NCI-H1105 treated with DMSO at 0.1 percent for 48 hours (cell line): ENCODE measurements around the gene RNPEP.
"Not testable (repeated sequence)": the region's sequence is repeated elsewhere in the genome, so short reads cannot be mapped to it uniquely, and the experiment has no call there.

Experiments
- DNase-seq: peaks from one replicate; lab custom pipeline; 2025; lab: John Stamatoyannopoulos, UW

Gene RNPEP

GRCh38 chr1:201958348-201958747 lies 24.1 kb upstream of the RNPEP start:
- DNase-seq: no peak

DNA sequence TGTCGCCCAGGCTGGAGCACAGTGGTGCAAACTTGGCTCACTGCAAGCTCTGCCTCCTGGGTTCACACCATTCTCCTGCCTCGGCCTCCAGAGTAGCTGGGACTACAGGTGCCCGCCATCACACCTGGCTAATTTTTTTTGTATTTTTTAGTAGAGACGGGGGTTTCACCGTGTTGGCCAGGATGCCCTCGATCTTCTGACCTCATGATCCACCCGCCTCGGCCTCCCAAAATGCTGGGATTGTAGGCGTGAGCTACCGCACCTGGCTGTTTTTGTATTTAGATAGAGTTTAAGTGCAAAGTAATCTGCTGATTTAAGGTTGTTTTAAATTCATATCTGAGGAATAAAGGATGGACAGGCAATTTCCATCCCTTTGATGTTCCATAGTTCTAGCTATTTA lies 20.1 kb upstream of the RNPEP start:
- not testable (repeated sequence) for DNase-seq

DNA sequence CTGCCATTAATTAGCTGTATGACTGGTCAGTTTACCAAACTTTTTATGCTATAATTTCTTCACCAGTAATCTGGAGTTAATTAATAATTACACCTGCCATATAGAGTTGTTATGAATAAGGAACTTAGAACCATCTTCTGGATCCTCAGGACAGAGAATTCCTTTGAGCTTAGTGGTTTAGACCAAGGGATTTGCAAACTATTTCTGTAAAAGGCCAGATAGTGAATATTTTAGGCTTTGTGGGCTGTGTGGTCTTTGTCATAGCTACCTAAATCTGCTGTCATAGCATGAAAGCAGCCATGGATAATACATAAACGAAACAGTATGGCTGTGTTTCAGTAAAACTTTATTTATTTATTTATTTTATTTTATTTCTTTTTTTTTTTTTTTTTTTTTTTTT lies 18.2 kb upstream of the RNPEP start:
- DNase-seq: no peak

GRCh38 chr1:201966171-201966570 lies 16.3 kb upstream of the RNPEP start:
- no peak for DNase-seq

DNA sequence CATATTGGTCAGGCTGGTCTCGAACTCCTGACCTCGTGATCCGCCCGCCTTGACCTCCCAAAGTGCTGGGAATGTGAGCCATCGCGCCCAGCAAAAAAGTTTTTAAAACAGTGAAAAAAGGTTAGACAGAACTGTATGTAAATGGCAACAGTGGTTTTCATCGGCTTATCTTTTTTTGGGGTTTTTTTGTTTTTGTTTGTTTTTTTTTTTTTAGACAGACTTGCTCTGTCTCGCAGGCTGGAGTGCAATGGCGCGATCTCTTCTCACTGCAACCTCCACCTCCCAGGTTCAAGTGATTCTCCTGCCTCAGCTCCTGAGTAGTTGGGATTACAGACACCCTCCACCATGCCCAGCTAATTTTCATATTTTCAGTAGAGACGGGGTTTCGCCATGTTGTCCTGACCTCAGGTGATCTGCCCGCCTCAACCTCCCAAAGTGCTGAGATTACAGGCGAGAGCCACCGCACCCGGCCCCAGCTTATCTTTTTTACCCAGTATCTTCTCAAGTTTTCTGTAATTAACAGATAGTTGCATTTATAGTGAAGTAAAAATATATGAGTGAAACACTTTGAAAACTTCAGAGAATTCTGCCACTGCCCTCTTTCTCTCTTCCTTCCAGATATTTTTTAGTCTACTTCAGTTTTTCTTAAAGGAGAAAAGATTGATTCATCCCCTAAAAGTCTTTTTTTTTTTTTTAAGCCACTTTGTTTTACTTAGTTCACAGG lies 14.1 kb upstream of the RNPEP start:
- DNase-seq: no peak

DNA sequence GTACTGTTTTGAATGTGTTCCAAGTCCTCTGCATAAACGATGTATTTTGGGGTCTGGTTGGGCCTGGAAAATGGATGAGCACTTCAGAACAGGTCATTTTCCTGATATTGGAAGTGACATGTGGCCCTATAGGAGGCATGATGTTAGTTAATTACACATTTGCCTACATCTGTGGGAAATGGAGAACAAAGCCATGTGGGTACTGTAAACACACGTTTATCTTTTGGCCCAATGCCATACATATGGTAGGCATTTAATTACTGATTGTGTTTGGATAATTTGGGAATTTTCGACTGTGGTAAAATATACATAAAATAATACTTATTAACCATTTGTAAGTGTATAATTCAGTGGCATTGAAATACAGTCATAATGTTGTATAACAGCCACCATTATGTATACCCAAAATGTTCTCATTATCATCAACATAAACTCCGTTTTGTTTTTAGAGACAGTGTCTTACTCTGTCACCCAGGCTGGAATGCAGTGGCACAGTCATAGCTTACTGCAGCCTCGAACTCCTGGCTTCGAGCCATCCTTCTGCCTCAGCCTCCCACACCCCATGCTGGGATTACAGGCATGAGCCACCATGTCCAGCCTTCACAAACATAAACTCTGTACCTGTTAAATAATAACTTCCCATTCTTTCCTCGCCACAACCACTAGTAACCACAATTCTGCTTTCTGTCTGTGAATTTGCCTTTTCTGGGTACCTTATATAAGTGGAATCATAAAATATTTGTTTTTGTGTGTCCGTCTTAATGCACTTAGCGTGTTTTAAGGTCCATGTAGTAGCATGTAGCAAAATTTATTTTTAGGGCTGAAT lies 11.9 kb upstream of the RNPEP start:
- peak; percentile 64 for DNase-seq

GRCh38 chr1:201982082-201982622 lies 296 bp upstream of the RNPEP start:
- DNase-seq: peak; percentile 59

GRCh38 chr1:201983380-201983805 lies 945 bp downstream of the RNPEP start:
- no peak for DNase-seq

GRCh38 chr1:201984446-201984845 lies 2.0 kb downstream of the RNPEP start:
- no peak for DNase-seq

- no peak for DNase-seq
These were observed 2.9 kb downstream of the RNPEP start for GRCh38 chr1:201985355-201985754.

- no peak for DNase-seq
These were observed 6.2 kb downstream of the RNPEP start for GRCh38 chr1:201988601-201989000.

DNA sequence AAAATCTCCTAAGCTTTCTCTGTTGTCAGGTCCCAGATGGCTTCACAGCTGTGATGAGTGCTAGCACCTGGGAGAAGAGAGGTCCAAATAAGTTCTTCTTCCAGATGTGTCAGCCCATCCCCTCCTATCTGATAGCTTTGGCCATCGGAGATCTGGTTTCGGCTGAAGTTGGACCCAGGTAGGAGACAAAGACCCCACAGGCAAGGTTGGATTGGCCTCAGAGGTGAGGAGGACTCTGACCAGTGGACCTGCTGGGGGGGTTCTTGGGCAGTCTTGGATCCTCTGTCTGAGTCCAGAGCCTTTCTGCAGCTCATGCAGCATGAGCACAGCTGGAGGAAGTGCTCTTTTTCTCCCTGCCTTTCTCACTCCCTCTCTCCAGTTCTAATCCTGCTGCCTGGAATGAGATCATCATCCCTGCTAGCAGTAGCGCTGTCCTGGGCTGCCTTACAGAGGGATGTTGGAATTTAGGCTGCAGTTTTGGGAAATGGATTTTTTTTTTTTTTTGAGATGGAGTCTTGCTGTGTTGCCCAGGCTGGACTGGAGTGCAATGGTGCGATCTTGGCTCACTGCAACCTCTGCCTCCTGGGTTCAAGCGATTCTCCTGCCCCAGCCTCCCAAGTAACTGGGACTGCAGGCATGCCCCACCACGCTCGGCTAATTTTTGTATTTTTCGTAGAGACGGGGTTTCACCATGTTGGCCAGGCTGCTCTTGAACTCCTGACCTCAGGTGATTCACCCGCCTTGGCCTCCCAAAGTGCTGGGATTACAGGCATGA lies 7.1 kb downstream of the RNPEP start:
- DNase-seq: no peak

- DNase-seq: no peak
These were observed 8.0 kb downstream of the RNPEP start for GRCh38 chr1:201990427-201990826.

- peak; percentile 64 for DNase-seq
These were observed 17.3 kb downstream of the RNPEP start for GRCh38 chr1:201999625-202000238.

GRCh38 chr1:202002507-202002906 lies 20.1 kb downstream of the RNPEP start:
- no peak for DNase-seq

DNA sequence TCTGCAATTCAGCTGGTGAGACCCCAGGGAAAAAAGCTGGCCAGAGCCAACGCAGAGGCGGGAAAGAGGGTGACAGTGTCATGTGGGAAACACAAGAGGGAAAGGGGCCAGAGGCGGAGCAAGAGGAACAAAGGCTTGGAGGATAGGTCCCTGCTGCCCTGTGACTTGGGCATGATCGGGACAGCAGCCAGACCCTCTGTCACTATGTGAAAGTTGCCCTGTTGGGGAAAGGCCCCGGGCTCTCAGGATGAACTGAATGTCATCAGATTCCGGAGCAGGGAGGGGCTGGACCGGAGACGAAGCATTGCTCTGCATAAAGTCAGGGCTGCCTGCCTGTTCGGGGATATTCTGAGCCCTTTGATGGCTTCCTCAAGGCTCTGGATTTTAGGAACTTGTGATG lies 22.3 kb downstream of the RNPEP start:
- DNase-seq: no peak

DNA sequence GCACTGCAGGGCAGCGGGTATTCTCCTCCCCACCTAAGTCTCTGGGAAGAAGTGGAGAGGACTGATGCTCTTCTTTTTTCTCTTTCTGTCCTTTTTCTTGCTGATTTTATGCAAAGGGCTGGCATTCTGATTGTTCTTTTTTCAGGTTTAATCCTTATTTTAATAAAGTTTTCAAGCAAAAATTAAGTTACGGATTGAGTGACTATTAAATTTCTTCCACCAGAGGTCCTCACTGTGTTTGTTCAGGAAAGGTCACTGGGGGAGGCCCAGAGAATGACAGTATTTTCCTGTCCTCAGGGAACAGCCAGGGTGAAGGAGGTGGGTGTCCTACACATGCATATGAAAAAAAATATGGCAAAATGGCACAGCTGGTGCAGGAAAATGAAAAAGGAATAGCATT lies 23.5 kb downstream of the RNPEP start:
- DNase-seq: no peak

- DNase-seq: no peak
These were observed 24.9 kb downstream of the RNPEP start for GRCh38 chr1:202007304-202007703.

DNA sequence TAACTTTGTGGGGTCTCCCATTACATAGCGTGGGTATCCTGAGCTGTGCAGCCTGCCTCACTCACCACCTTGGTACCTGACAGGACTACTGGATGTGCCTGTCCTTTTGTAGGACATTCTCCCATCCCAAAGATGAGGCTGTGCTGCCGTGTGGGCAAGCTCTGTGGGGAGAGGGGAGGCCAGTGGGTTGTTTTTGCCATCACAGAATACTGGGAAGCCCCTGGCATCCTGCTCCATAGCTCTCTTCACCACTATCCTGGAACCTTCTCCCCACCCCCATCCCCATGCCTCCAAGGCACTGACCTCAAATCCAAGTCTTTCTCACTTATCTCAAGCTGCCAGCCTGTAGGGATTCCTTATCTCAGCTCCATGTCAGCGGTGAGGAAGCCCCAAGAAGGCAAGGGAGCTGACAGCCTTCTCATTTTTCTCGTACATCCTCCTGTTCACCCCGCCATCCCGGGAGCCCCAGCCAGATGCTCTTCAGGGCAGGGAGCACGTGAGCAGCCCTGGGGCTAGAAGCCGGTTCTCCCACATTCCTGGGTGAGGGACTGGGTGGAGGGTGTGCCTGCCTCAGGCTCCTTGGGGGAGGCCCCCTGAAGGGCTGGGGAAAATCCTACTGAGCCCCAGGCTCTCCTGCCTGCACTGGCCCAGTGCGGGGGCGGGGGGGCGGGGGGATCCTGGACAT lies 25.5 kb downstream of the RNPEP start:
- peak; percentile 49 for DNase-seq

DNA sequence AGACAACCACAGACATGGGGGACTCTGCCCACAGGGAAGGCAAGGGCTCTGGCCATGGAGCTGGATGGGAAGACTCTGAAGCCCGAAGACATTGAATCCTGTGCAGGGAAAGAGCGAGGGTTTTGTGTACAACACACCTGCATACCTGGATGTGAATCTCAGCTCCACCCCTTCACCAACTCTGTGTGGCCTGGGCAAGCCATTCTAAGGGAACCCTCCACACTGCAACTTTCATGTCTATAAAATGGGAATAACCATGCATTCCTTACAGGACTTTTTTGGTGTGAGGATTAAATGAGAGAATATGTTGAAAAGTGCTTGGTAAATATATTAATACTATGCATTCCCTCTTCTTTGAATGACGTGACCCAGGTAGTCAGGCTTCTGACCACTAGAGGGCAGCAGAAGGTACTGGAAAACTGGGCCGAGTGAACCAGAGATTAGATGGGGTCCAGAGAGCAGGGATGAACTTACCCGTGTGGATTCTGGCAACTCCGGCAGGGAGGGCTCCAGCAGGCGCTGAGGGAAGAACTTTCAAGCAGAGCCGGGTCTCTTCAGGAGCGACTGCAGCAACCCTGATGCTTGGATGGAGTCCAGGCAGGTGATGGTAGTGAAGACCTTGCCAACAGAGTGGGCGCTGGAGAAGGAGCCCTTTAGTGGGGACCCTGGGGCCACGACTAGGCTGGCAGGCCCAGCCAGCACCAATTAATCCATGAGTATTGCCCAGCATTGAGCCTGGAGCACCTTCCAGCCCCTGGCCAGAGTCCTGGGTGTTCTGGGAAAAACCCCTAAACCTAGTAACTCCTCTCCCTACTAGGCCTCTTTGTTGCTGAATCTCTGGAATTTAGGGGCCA lies 27.1 kb downstream of the RNPEP start:
- peak; percentile 86 for DNase-seq
